ENCODE data around the gene PRR5L. TPM values are rescaled to one million over a fixed set of nuclear protein-coding genes. Genes with fewer than 3 reads are reported as not detected.

PRR5L gene
- polyA plus RNA-seq, 3 donors, result 3.5 to 16.0 (median 7.4) TPM

GRCh38 chr11:36271794-36272407, 24.2 kb upstream of the PRR5L start:
- 100% methylated on average over 3 of the region's 5 CpGs for WGBS (ENCODE audit: insufficient coverage)
- H3K36me3 ChIP-seq (replicated peaks in 1 of 2; ENCODE audit: control insufficient read depth in 1 of 2, insufficient read depth in 2 of 2, low read length in 2 of 2), result peaks cover 59 to 74% of the 10 kb centered on the region in 2 donors

GRCh38 chr11:36273110-36273509, 23.0 kb upstream of the PRR5L start:
- H4K20me1 ChIP-seq (ENCODE audit: insufficient read depth, low read length), result peaks cover 18% of the 10 kb centered on the region
- H2AFZ ChIP-seq (ENCODE audit: insufficient read depth, low read depth, low read length, poor library complexity, severe bottlenecking), result no peak overlapping the region
- Mint-ChIP-seq H3K36me3 (peaks cover 78 to 82% of the 10 kb centered on the region in 2 donors), H3K27me3 (ENCODE audit: low read depth in 3 of 3) (peaks cover 0 to 2% (median 0%) of the 10 kb centered on the region in 3 donors), H3K9me3 (peaks cover 0 to 3% (median 0%) of the 10 kb centered on the region in 7 donors), H3K27ac (no peak overlapping the region), H3K4me3 (no peak overlapping the region), H3K4me1 (no peaks in the 10 kb centered on the region)
- intact Hi-C loops (cut with micrococcal nuclease), result no loop called here
- H3K36me3 ChIP-seq (replicated peaks in 1 of 2; ENCODE audit: control insufficient read depth in 1 of 2, insufficient read depth in 2 of 2, low read length in 2 of 2), result peaks cover 72 to 86% of the 10 kb centered on the region in 2 donors
- WGBS (ENCODE audit: insufficient coverage), result 96% methylated on average over 3 of the region's 3 CpGs
- H3K4me3 ChIP-seq (replicated peaks in 1 of 3; ENCODE audit: low read depth in 2 of 3, low read length in 3 of 3), result no peak overlapping the region
- no peaks in the 10 kb centered on the region for H3K4me1 ChIP-seq (ENCODE audit: control insufficient read depth in 1 of 2, insufficient read depth in 2 of 2, low read length in 2 of 2)
- no peaks in the 10 kb centered on the region for H3K79me2 ChIP-seq (ENCODE audit: insufficient read depth, low read length)
- no peaks in the 10 kb centered on the region for H3K9me3 ChIP-seq (replicated peaks in 1 of 2; ENCODE audit: control insufficient read depth in 1 of 2, insufficient read depth in 1 of 2, low read length in 2 of 2)
- H3K4me2 ChIP-seq (replicated peaks; ENCODE audit: extremely low read depth, low read length, poor library complexity, severe bottlenecking), result no peak overlapping the region
- H3K27ac ChIP-seq (ENCODE audit: low read depth in 1 of 2, low read length in 2 of 2), result no peak overlapping the region
- no peak for TF ChIP-seq CTCF (IDR thresholded peaks at IDR 0.05)
- DNase-seq, result no peak
- H3K9ac ChIP-seq (ENCODE audit: insufficient read depth, low read length, poor library complexity, severe bottlenecking), result no peak overlapping the region
- no peaks in the 10 kb centered on the region for H3K27me3 ChIP-seq (ENCODE audit: control insufficient read depth in 2 of 2, insufficient read depth in 2 of 2, low read length in 2 of 2)

More at GRCh38 chr11:36271794-36272407, 24.2 kb upstream of the PRR5L start:
- no peaks in the 10 kb centered on the region for H3K9me3 ChIP-seq (replicated peaks in 1 of 2; ENCODE audit: control insufficient read depth in 1 of 2, insufficient read depth in 1 of 2, low read length in 2 of 2)
- H3K36me3 Mint-ChIP-seq, result peaks cover 66 to 72% of the 10 kb centered on the region in 2 donors
- intact Hi-C loops (cut with micrococcal nuclease), result no loop called here
- no peaks in the 10 kb centered on the region for H3K4me1 Mint-ChIP-seq
- no peak for TF ChIP-seq CTCF (IDR thresholded peaks at IDR 0.05)
- H3K4me3 ChIP-seq (replicated peaks in 1 of 3; ENCODE audit: low read depth in 2 of 3, low read length in 3 of 3), result no peak overlapping the region
- H3K27ac Mint-ChIP-seq, result peak overlapping the region in 2 of 7 donors; percentile 1 to 32
- peaks cover 11% of the 10 kb centered on the region for H4K20me1 ChIP-seq (ENCODE audit: insufficient read depth, low read length)
- H3K9ac ChIP-seq (ENCODE audit: insufficient read depth, low read length, poor library complexity, severe bottlenecking), result no peak overlapping the region
- peaks cover 0 to 2% (median 0%) of the 10 kb centered on the region in 3 donors for H3K27me3 Mint-ChIP-seq (ENCODE audit: low read depth in 3 of 3)
- no peaks in the 10 kb centered on the region for H3K4me1 ChIP-seq (ENCODE audit: control insufficient read depth in 1 of 2, insufficient read depth in 2 of 2, low read length in 2 of 2)
- H2AFZ ChIP-seq (ENCODE audit: insufficient read depth, low read depth, low read length, poor library complexity, severe bottlenecking), result no peak overlapping the region
- no peak overlapping the region for H3K4me3 Mint-ChIP-seq
- H3K27me3 ChIP-seq (ENCODE audit: control insufficient read depth in 2 of 2, insufficient read depth in 2 of 2, low read length in 2 of 2), result no peaks in the 10 kb centered on the region
- no peak overlapping the region for H3K4me2 ChIP-seq (replicated peaks; ENCODE audit: extremely low read depth, low read length, poor library complexity, severe bottlenecking)
- H3K79me2 ChIP-seq (ENCODE audit: insufficient read depth, low read length), result no peaks in the 10 kb centered on the region
- DNase-seq, result no peak
- H3K27ac ChIP-seq (ENCODE audit: low read depth in 1 of 2, low read length in 2 of 2), result no peak overlapping the region
- H3K9me3 Mint-ChIP-seq, result peaks cover 0 to 3% (median 0%) of the 10 kb centered on the region in 7 donors

Measured in CD14-positive monocyte (primary cell).